Spleen (tissue), 11 donors: ENCODE data around the gene TP53I3. TPM values are rescaled to one million over a fixed set of nuclear protein-coding genes. Genes with fewer than 3 reads are reported as not detected.

Experiments
- DNase-seq: peaks from one replicate; pipeline ENCODE4 v3.0.0-alpha.2; 2020
- H3K27ac ChIP-seq, 8 donors: fragments of 200-600 bp; sonication (generic) in 7 of 8; 1 replicate in 4 of 8; 2 replicates in 4 of 8; pipeline versions ENCODE4 v1.5.0 to v1.8.0; 2016 to 2021; ENCODE audit warnings: inconsistent platforms in 4 of 8, mild to moderate bottlenecking in 4 of 8, moderate library complexity in 1 of 8
- H3K27me3 ChIP-seq, 7 donors: fragments of 200-600 bp; sonication (generic) in 6 of 7; replicated peaks in 1 of 7; 1 replicate in 4 of 7; 2 replicates in 3 of 7; pipeline versions ENCODE4 v1.5.0 to v1.8.0; 2016 to 2021; ENCODE audit warnings: inconsistent platforms in 3 of 7, mild to moderate bottlenecking in 1 of 7
- H3K36me3 ChIP-seq, 6 donors: fragments of 200-600 bp; sonication (generic) in 5 of 6; 1 replicate in 4 of 6; 2 replicates in 2 of 6; pipeline versions ENCODE4 v1.5.0 to v1.8.0; 2016 to 2021; ENCODE audit warnings: inconsistent platforms in 2 of 6
- H3K4me1 ChIP-seq, 6 donors: fragments of 200-600 bp; sonication (generic) in 5 of 6; 1 replicate in 3 of 6; 2 replicates in 3 of 6; pipeline versions ENCODE4 v1.5.0 to v1.8.0; 2016 to 2021; ENCODE audit warnings: inconsistent platforms in 3 of 6
- H3K4me3 ChIP-seq, 8 donors: fragments of 200-600 bp; sonication (generic) in 7 of 8; 1 replicate in 4 of 8; 2 replicates in 4 of 8; pipeline versions ENCODE4 v1.5.0 to v1.8.0; 2016 to 2021; ENCODE audit warnings: inconsistent platforms in 4 of 8, mild to moderate bottlenecking in 4 of 8, moderate library complexity in 2 of 8
- H3K9me3 ChIP-seq, 8 donors: fragments of 200-600 bp; sonication (generic) in 7 of 8; 1 replicate in 4 of 8; 2 replicates in 4 of 8; pipeline versions ENCODE4 v1.5.0 to v1.8.0; 2016 to 2021; ENCODE audit warnings: inconsistent platforms in 4 of 8
- CTCF ChIP-seq, 11 experiments: fragments of 200-600 bp in 7 of 11; fragments of 450-650 bp in 4 of 11; sonication (generic) in 4 of 11; IDR thresholded peaks in 8 of 11; conservative IDR thresholded peaks in 3 of 11; 1 replicate in 7 of 11; 2 replicates in 4 of 11; pipeline versions ENCODE4 v1.4.0 to v1.8.0; 2016 to 2021; ENCODE audit warnings: antibody characterized with exemption in 11 of 11, inconsistent platforms in 4 of 11, mild to moderate bottlenecking in 1 of 11
- POLR2A ChIP-seq, 3 donors: fragments of 450-650 bp; IDR thresholded peaks; one replicate each; pipeline ENCODE4 v1.5.1; 2017; ENCODE audit warnings: antibody characterized with exemption in 3 of 3, mild to moderate bottlenecking in 1 of 3
- POLR2AphosphoS5 ChIP-seq, 3 donors: sonication (generic); formaldehyde crosslinking; IDR thresholded peaks; one replicate each; pipeline ENCODE4 v1.5.1; 2017; ENCODE audit warnings: antibody characterized with exemption in 3 of 3
- WGBS, 5 donors: extraction: QIAGEN DNeasy Blood & Tissue Kit in 3 of 5; methylation state at CpG; one replicate each; pipeline versions ENCODE4 v1.1.5 to v1.1.7; 2013 to 2018; 5-methylcytosine and 5-hydroxymethylcytosine counted together
- intact Hi-C: fragments of 100-400 bp; cut with DNase I; formaldehyde crosslinking; loops from one replicate; pipeline ENCODE4 v1.15.0; 2023; ENCODE audit warnings: low total_unique reads
- polyA plus RNA-seq, 3 donors: library from polyadenylated mRNA; stranded (reverse); fragments of 200-250 nt; gene quantifications; one replicate each; pipeline ENCODE4 v1.2.1, GENCODE V29; 2013
- total RNA-seq, 7 donors: library from RNA; depleted of rRNA in 3 of 7; stranded (reverse); fragments of >200 nt in 3 of 7; fragmentation: NEBNext Ultra II Directional in 4 of 7; extraction: Animal tissue kit (Norgen Biotek cat#: 25700) in 4 of 7; gene quantifications; one replicate each; pipeline versions ENCODE4 v1.1.0 to v1.2.1, GENCODE V29; 2016 to 2021
- donor health status: healthy with polysubstance abuse.
- donor health status: DM: no; HTN: no; CAD: no; lungs with moderate emphysema.
- donor health status: DM: no; HTN: no; CAD: no.
- donor health status: Bipolar disorder and iron deficiency.
- donor health status: healthy.
- donor health status: DM: no; HTN: no; CAD: no.
- donor health status: DM: yes; HTN: yes; CAD: no.

TP53I3 gene
- total and polyA plus RNA-seq, 10 donors = 7.1 to 17.6 (median 10.7) TPM

GRCh38 chr2:24082787-24083566, 1.7 kb downstream of the TP53I3 start:
- H3K36me3 ChIP-seq = peaks cover 0 to 56% (median 8%) of the 10 kb centered on the region in 6 donors

GRCh38 chr2:24080701-24081100, 3.9 kb downstream of the TP53I3 start:
- DNase-seq = no peak
- intact Hi-C loops = loop anchor here (5.0 kb wide), 2 partner anchors 153 to 253 kb away; partner anchors contain the start of gene ATAD2B
- Histone ChIP-seq H3K9me3 (no peaks in the 10 kb centered on the region), H3K4me1 (peaks cover 11 to 69% (median 37%) of the 10 kb centered on the region in 6 donors), H3K27me3 (no peaks in the 10 kb centered on the region), H3K36me3 (peaks cover 0 to 47% (median 3%) of the 10 kb centered on the region in 6 donors), H3K4me3 (no peak overlapping the region), H3K27ac (peak overlapping the region in 3 of 8 donors; percentile 50 to 92 (median 89))
- 80 to 93% (median 86%) methylated on average over 2 of the region's 2 CpGs for WGBS, 5 donors
- TF ChIP-seq CTCF (IDR thresholded peaks at IDR 0.05 in 8 of 11, conservative IDR thresholded peaks at IDR 0.05 in 3 of 11) (no peak), POLR2AphosphoS5 (IDR thresholded peaks at IDR 0.05) (no peak), POLR2A (IDR thresholded peaks at IDR 0.05) (no peak)

More at GRCh38 chr2:24082787-24083566, 1.7 kb downstream of the TP53I3 start:
- Histone ChIP-seq H3K27me3 (no peaks in the 10 kb centered on the region), H3K4me1 (peaks cover 6 to 57% (median 26%) of the 10 kb centered on the region in 6 donors), H3K9me3 (no peaks in the 10 kb centered on the region), H3K27ac (peak overlapping the region in 7 of 8 donors; percentile 82 to 92 (median 88)), H3K4me3 (peak overlapping the region in 4 of 8 donors; percentile 48 to 76 (median 56))
- intact Hi-C loops = loop anchor here (5.0 kb wide), 2 partner anchors 156 to 256 kb away; partner anchors contain the start of gene ATAD2B
- TF ChIP-seq POLR2A (IDR thresholded peaks at IDR 0.05) = no peak
- no peak for TF ChIP-seq CTCF (IDR thresholded peaks at IDR 0.05 in 8 of 11, conservative IDR thresholded peaks at IDR 0.05 in 3 of 11)
- TF ChIP-seq POLR2AphosphoS5 (IDR thresholded peaks at IDR 0.05) = no peak
- peak; percentile 77 for DNase-seq
- 78 to 94% (median 93%) methylated on average over 5 to 8 of the region's 8 CpGs for WGBS, 5 donors

- Histone ChIP-seq H3K9me3 (no peaks in the 10 kb centered on the region), H3K27ac (peak overlapping the region in 7 of 8 donors; percentile 90 to 98 (median 95)), H3K4me1 (peaks cover 11 to 69% (median 33%) of the 10 kb centered on the region in 6 donors), H3K36me3 (peaks cover 0 to 58% (median 11%) of the 10 kb centered on the region in 6 donors), H3K4me3 (peak overlapping the region in 5 of 8 donors; percentile 63 to 86 (median 77)), H3K27me3 (no peaks in the 10 kb centered on the region)
- WGBS, 5 donors = 62 to 74% (median 65%) methylated on average over 2 of the region's 2 CpGs
- TF ChIP-seq POLR2AphosphoS5 (IDR thresholded peaks at IDR 0.05) (no peak), POLR2A (IDR thresholded peaks at IDR 0.05) (no peak), CTCF (IDR thresholded peaks at IDR 0.05 in 8 of 11, conservative IDR thresholded peaks at IDR 0.05 in 3 of 11) (no peak)
- no peak for DNase-seq
- intact Hi-C loops = no loop called here
These were observed 6.8 kb downstream of the TP53I3 start for GRCh38 chr2:24077879-24078278.

GRCh38 chr2:24077535-24077877, 7.1 kb downstream of the TP53I3 start:
- no peak for TF ChIP-seq POLR2A (IDR thresholded peaks at IDR 0.05)
- no peak for TF ChIP-seq POLR2AphosphoS5 (IDR thresholded peaks at IDR 0.05)
- no peak for TF ChIP-seq CTCF (IDR thresholded peaks at IDR 0.05 in 8 of 11, conservative IDR thresholded peaks at IDR 0.05 in 3 of 11)
- intact Hi-C loops = no loop called here
- Histone ChIP-seq H3K27ac (peak overlapping the region; percentile 43 to 98 (median 94)), H3K4me3 (peak overlapping the region; percentile 54 to 86 (median 70)), H3K27me3 (no peaks in the 10 kb centered on the region), H3K4me1 (peaks cover 11 to 69% (median 33%) of the 10 kb centered on the region in 6 donors), H3K9me3 (no peaks in the 10 kb centered on the region), H3K36me3 (peaks cover 0 to 58% (median 15%) of the 10 kb centered on the region in 6 donors)
- no peak for DNase-seq
- 7 to 20% (median 17%) methylated on average over 9 of the region's 9 CpGs for WGBS, 5 donors
